ENCODE data around the gene DGKB. TPM values are rescaled to one million over a fixed set of nuclear protein-coding genes. Genes with fewer than 3 reads are reported as not detected.
"Not testable (repeated sequence)": the region's sequence is repeated elsewhere in the genome, so short reads cannot be mapped to it uniquely, and the experiment has no call there.

Gene DGKB
- total RNA-seq, 1 donor from 2014 or later = 9.0 TPM

GRCh38 chr7:14339861-14340260 is 562.7 kb downstream of the DGKB start:
- DNase-seq (ENCODE audit: low spot score in 2 of 2) (no peak), FAIRE-seq (no peak)

DNA sequence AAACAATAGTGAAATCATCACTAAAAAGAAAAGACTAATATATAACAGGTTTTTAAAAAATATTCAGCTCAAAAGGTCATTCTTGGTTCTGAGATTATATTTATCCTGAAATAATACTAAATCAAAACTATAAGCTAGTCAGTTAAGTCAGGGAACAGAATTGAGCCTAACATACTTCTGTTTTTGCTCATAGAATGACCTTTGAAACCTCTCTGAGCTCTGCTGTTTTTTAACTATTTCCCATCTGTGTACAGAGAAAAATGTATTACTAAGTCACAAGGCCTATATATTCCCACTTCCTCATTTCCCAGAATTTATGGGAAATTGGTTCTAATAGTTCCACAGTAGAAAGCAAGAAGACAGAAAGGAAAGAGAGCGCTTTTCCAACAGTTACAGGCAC is 566.3 kb downstream of the DGKB start:
- FAIRE-seq = peak; percentile 15

DNA sequence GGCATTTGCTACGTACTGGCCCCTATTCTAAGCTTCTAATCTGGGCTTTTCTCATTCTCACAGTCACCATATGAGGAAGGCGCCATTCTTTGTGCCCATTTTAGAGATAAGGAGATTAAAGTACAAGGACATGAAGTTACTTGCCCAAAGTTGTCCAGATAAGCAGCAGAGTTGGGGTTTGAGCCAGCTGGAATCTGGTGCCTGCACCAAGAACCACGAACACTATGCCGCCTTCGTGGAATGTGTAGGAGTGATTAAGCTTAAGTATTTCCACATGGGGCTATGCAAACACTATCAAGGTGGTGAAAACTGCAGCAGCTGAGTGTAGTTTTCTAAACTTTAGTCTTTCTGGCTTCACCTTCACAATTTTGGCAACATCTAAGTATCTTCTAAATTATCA is 570.4 kb downstream of the DGKB start:
- FAIRE-seq (no peak), DNase-seq (ENCODE audit: low spot score in 2 of 2) (no peak)

More for the DNA sequence above, 566.3 kb downstream of the DGKB start:
- DNase-seq (ENCODE audit: low spot score in 2 of 2) = no peak

DNA sequence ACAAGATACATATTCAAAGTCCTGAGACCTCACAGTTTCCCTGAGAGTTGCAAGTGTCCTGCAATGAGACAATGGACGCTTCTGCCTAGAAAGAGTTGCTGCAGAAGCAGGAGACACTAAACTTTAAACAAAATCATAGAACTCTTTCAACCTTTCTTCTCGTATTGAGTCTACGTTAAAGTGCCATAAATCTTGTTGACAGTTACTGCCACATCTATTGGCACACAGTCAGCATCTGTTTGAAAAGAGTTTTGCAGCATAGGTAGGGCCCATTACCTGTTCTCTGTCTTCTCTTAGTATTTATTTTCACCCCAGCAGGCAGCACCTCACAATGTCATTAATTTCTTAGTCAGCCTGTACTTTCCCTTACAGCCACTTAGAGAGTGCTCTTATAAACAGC is 577.8 kb downstream of the DGKB start:
- DNase-seq (ENCODE audit: low spot score in 2 of 2) (no peak), FAIRE-seq (no peak)

DNA sequence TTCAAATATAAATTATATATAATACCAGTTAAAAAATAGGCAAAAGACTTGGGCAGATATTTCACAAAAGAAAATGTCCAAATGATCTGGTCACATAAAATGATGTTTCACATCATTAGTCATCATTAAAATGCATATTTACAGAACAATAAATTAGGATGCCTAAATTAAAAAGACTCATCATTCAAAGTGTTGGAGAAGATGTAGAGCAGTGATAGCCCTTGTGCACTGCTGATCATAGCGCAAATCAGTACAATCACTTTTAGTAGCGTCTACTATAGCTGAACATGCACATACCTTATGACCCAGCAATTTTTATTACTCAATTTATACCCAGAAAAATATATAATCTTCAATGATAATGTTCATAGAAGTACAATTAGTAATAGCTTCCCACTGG is 579.8 kb downstream of the DGKB start:
- FAIRE-seq = no peak
- DNase-seq (ENCODE audit: low spot score in 2 of 2) = no peak

- DNase-seq (ENCODE audit: low spot score in 2 of 2) (no peak), FAIRE-seq (no peak)
Measured at GRCh38 chr7:14321947-14322346, 580.6 kb downstream of the DGKB start.

GRCh38 chr7:14309432-14309831 is 593.1 kb downstream of the DGKB start:
- DNase-seq (ENCODE audit: low spot score in 2 of 2) (no peak), FAIRE-seq (no peak)

GRCh38 chr7:14305233-14305866 is 597.2 kb downstream of the DGKB start:
- FAIRE-seq (no peak), DNase-seq (ENCODE audit: low spot score in 2 of 2) (no peak)

DNA sequence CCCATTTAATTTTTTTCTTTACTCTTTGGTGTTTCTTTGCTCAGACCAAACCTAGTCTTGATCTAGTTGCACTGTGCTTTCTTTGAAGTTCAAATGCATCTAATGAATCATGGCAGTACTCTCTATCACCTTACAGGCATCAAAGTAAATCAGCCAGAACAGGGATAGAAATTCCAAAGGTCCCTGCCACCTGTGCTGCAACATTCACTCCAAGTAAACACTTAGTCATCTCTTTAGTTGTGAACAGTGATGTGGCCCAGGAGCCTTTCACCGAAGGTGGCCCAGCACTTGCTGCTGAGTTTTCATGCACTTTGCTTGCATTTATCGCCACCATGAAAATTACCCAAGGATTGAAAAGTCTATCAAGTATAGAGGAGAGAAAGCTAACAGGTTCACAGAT is 599.0 kb downstream of the DGKB start:
- no peak for FAIRE-seq
- no peak for DNase-seq (ENCODE audit: low spot score in 2 of 2)

- DNase-seq (ENCODE audit: low spot score in 2 of 2) (no peak), FAIRE-seq (no peak)
Measured at GRCh38 chr7:14294637-14295036, 607.9 kb downstream of the DGKB start.

GRCh38 chr7:14293434-14293833 is 609.1 kb downstream of the DGKB start:
- no peak for FAIRE-seq
- DNase-seq (ENCODE audit: low spot score in 2 of 2) = no peak

DNA sequence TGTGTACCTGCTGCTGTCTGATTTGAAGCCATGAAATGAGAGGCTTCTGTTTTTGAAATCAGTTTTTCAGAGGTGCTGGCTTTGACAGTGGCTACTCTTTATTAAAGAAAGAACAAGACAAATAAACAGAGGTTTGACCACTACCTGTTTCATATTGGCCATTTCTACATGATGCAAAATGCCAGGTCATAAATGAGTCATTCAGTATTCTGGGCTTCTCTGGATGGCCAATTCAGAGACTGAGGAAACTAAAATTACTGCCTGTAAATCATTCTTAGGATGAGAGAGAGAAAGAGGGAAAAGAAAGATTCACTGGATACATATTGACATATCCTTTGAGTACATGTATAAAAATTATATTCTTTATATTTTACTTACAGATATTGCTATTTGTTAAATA is 609.8 kb downstream of the DGKB start:
- DNase-seq (ENCODE audit: low spot score in 2 of 2) (no peak), FAIRE-seq (no peak)

DNA sequence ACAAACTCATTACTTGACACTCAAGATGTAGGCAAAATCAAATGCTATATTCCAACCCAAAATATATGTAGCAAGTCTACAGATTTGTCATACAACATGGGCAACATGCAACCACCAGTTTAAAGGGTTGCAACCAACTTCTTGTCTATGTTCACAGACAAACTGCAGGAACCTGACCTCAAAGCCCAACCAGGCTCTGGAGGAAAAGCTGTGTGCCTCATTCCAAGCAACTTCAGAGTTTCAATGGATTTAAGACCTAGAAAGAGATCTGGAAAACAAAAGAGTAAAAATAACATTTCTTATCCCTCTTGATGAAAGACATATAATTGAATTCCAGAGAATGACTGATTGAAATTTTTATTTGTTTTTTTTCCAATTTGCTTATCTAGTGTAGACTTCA is 612.6 kb downstream of the DGKB start:
- FAIRE-seq (no peak), DNase-seq (ENCODE audit: low spot score in 2 of 2) (no peak)

GRCh38 chr7:14288701-14289100 is 613.9 kb downstream of the DGKB start:
- no peak for DNase-seq (ENCODE audit: low spot score in 2 of 2)

GRCh38 chr7:14287398-14287797 is 615.2 kb downstream of the DGKB start:
- FAIRE-seq (no peak), DNase-seq (ENCODE audit: low spot score in 2 of 2) (no peak)

More at GRCh38 chr7:14288701-14289100, 613.9 kb downstream of the DGKB start:
- no peak for FAIRE-seq

- DNase-seq (ENCODE audit: low spot score in 2 of 2) (no peak), FAIRE-seq (no peak)
Measured at GRCh38 chr7:14286036-14286435, 616.5 kb downstream of the DGKB start.

DNA sequence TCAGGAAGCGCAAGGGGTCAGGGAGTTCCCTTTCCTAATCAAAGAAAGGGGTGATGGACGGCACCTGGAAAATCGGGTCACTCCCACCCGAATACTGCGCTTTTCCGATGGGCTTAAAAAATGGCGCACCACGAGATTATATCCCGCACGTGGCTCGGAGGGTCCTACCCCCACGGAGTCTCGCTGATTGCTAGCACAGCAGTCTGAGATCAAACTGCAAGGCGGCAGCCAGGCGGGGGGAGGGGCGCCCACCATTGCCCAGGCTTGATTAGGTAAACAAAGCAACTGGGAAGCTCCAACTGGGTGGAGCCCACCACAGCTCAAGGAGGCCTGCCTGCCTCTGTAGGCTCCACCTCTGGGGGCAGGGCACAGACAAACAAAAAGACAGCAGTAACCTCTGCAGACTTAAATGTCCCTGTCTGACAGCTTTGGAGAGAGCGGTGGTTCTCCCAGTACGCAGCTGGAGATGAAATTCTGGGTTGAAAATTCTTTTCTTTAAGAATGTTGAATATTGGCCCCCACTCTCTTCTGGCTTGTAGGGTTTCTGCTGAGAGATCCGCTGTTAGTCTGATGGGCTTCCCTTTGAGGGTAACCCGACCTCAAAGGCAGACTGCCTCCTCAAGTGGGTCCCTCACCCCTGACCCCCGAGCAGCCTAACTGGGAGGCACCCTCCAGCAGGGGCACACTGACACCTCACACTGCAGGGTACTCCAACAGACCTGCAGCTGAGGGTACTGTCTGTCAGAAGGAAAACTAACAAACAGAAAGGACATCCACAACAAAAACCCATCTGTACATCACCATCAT is 623.3 kb downstream of the DGKB start:
- DNase-seq (ENCODE audit: low spot score in 2 of 2); FAIRE-seq: not testable (repeated sequence)

GRCh38 chr7:14275356-14275755 is 627.2 kb downstream of the DGKB start:
- no peak for DNase-seq (ENCODE audit: low spot score in 2 of 2)
- FAIRE-seq = no peak

GRCh38 chr7:14271441-14271840 is 631.1 kb downstream of the DGKB start:
- DNase-seq (ENCODE audit: low spot score in 2 of 2) (no peak), FAIRE-seq (no peak)

DNA sequence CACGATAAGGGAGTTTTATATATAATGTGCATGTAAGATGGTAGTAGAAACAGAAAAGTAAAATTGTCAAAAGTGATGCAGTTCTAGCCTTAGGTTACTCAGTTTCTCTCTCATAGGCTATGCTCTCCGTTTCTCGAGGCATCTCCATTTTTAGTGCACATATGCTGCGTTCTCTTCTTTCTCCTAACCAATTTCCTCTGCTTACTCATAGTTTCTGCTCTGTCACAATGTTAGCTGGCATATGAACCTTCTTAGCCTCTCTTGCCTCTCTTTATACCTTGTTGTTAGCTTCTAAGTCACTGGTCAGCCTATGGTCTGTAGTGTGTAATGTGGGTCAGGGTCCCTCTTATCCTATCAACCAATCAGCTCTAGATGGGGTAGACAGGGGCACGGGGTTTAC is 632.5 kb downstream of the DGKB start:
- FAIRE-seq (no peak), DNase-seq (ENCODE audit: low spot score in 2 of 2) (no peak)

DNA sequence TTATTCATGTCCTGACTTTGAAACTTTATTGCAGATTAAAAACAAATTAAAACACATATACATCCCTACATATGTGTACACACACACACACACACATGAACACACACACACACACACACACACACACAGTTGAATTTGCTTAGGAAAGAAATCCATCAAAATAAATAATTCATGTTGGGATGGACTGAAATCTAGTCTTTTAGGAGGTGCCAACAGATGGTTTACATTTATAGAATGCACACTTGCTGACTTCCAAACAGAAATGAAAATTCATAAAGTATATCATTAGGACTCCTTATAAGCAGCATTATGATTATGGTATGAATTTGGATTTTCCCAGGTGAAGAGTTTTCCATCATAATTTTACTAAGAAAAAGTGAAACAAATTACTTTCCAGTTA is 642.5 kb downstream of the DGKB start:
- no peak for FAIRE-seq
- DNase-seq (ENCODE audit: low spot score in 2 of 2) = no peak

GRCh38 chr7:14258861-14259260 is 643.7 kb downstream of the DGKB start:
- DNase-seq (ENCODE audit: low spot score in 2 of 2) = no peak
- no peak for FAIRE-seq

Measured in frontal cortex (tissue), 4 donors.